Fibroblast of villous mesenchyme (primary cell): ENCODE measurements around the gene HIVEP3. TPM values are rescaled to one million over a fixed set of nuclear protein-coding genes. Genes with fewer than 3 reads are reported as not detected.

ENCODE experiments used
- DNase-seq: peaks from one replicate; pipeline ENCODE4 v3.0.0-alpha.2; 2010; ENCODE audit warnings: low read depth
- H3K4me3 ChIP-seq: 2 replicates; pipeline ENCODE4 v1.5.1; 2011; ENCODE audit warnings: low read depth, mild to moderate bottlenecking, low read length
- CTCF ChIP-seq: IDR thresholded peaks from 2 replicates; pipeline ENCODE4 v1.5.1; 2012; ENCODE audit warnings: low read depth, mild to moderate bottlenecking, low read length; ENCODE audit not compliant: insufficient read depth
- total RNA-seq: library from RNA; depleted of rRNA; stranded (reverse); fragments of >200 nt; gene quantifications from 2 replicates; pipeline ENCODE4 v1.2.3, GENCODE V29; 2012

HIVEP3 gene
- total RNA-seq, 1 donor, result 0.86 TPM

GRCh38 chr1:41476807-41477361, 441.8 kb downstream of the HIVEP3 start:
- DNase-seq, result no peak
- no peak for TF ChIP-seq CTCF
- H3K4me3 ChIP-seq, result no peak overlapping the region

DNA sequence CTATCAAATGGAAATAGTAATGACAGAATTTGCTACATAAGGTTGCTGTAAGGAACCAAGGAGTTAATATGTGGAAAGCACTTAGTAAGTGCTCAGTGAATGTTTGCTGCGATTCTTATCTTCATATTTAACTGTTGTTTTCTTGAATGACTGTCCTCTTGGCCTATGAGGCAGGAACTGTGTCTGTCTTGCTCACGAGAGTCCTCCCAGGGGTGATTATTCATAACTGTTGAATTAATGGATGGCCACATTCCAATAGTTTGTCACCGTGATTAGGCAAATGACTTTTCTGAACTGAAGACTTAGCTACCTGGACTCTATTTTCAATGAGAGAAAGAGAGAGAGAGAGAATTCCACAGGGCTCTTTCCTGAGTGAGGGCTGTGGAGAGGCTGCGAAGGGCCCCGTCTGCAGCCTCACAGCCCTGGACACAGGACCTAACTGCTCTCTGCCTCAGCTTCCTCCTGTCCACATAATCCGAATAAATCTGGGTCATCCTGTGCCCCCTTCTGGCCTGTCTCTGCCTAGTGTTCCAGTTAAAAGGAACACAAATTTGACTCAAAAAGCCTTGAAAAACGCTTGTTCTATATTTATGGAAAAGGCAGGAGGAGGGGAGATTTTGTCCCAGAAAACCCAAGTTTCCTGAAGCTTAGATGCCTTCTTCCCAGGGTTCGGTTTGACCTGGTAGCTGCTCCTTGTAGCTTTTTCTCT, 442.7 kb downstream of the HIVEP3 start:
- TF ChIP-seq CTCF, result no peak
- no peak overlapping the region for H3K4me3 ChIP-seq
- no peak for DNase-seq

GRCh38 chr1:41475346-41475745, 443.4 kb downstream of the HIVEP3 start:
- no peak for TF ChIP-seq CTCF
- DNase-seq, result no peak
- H3K4me3 ChIP-seq, result no peak overlapping the region

DNA sequence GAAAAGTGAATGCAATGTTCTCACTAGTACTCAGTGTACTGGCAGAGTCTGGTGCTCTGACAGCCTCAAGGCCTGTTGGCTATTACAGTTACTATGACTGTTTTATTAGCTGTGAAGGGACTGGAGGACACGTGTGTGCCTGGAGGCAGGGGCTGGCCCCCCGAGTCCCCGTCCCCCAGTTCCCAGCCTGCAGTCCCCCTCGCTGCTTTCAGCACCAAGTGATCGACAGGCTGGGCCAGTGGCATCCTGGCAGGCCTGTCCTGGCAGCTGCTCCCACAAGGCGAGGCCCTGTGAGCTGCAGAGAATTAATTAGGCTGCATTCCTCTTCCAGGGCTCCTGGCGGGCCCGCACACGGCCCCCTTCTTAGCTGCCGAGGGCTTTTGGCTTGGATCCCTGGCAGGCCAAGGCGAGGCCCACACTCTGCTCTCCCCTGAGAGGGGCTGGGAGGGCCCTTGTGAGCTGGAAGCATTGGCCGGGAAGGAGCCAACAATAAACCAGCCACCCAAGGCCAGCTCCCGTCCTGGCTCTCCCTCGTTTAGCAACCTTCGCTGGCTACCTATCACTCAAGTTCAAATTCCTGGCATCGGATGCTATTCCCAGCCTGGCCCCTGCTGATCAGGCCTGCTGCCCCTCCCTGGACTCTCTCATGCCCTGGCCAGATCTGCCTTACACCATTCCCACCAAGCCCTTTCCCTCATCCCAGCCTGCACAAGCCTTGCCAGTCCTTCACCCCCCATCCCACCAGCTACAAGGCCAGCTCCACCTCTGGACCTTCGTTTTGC, 444.0 kb downstream of the HIVEP3 start:
- TF ChIP-seq CTCF, result no peak
- DNase-seq, result no peak
- no peak overlapping the region for H3K4me3 ChIP-seq

DNA sequence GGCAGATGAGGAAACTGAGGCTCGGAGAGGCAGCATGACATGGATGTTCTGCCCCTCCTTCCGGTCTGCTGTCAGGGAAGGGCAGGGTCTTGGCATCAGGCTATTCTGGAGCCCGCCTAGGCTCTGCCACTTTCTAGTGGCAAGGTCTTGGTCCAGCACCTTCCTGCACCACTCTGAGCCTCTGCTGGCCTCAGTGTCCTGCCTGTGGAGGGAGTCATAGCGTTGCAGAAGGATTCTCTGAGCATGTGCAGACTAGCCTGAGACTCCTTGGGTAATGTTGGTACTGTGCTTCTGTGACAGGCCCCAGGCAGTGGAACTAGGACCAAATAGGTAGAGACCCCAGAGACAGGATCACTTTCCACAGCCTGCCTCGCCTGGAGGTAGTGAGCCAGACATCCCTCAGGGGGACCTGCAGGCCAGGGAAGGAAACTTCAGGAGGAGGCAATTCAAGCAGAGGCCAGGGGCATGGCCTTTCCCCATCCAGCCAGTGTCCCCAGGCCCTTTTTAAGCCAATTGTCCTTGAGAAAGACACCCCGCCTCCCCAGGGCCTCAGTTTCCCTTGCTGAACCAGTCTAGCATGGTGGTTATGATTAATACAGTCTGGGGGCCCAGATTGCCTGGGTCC, 444.9 kb downstream of the HIVEP3 start:
- TF ChIP-seq CTCF, result no peak
- H3K4me3 ChIP-seq, result no peak overlapping the region

GRCh38 chr1:41471658-41472057, 447.1 kb downstream of the HIVEP3 start:
- no peak overlapping the region for H3K4me3 ChIP-seq
- no peak for DNase-seq
- no peak for TF ChIP-seq CTCF

More for the DNA sequence above, 444.9 kb downstream of the HIVEP3 start:
- no peak for DNase-seq
